Endodermal cell (in vitro differentiated cells): ENCODE data around the gene PEX6. TPM values are rescaled to one million over a fixed set of nuclear protein-coding genes. Genes with fewer than 3 reads are reported as not detected.

Source experiments
- DNase-seq: peaks from one replicate; pipeline ENCODE4 v3.0.0-alpha.2; 2017
- H3K27ac ChIP-seq: 2 replicates; pipeline ENCODE4 v1.5.1; 2013; ENCODE audit warnings: mild to moderate bottlenecking, low read depth, low read length, moderate library complexity
- H3K27me3 ChIP-seq: 2 replicates; pipeline ENCODE4 v1.6.1; 2013; ENCODE audit warnings: mild to moderate bottlenecking, low read length, moderate library complexity; ENCODE audit not compliant: insufficient read depth, control insufficient read depth, poor library complexity, severe bottlenecking
- H3K36me3 ChIP-seq: 2 replicates; pipeline ENCODE4 v1.7.0; 2013; ENCODE audit warnings: mild to moderate bottlenecking, low read length, moderate library complexity; ENCODE audit not compliant: control insufficient read depth, insufficient read depth
- H3K4me1 ChIP-seq: one replicate; pipeline ENCODE4 v1.7.0; 2013; ENCODE audit warnings: low read length; ENCODE audit not compliant: control insufficient read depth, insufficient read depth
- H3K4me3 ChIP-seq: 2 replicates; pipeline ENCODE4 v1.5.1; 2013; ENCODE audit warnings: mild to moderate bottlenecking, low read length, moderate library complexity
- H3K9ac ChIP-seq: 2 replicates; pipeline ENCODE4 v1.6.1; 2013; ENCODE audit warnings: mild to moderate bottlenecking, low read length, moderate library complexity; ENCODE audit not compliant: poor library complexity, severe bottlenecking; ENCODE audit errors: extremely low read depth
- H3K9me3 ChIP-seq: 2 replicates; pipeline ENCODE4 v1.6.1; 2013; ENCODE audit warnings: mild to moderate bottlenecking, low read length, moderate library complexity; ENCODE audit not compliant: control insufficient read depth
- H3K27ac Mint-ChIP-seq: 2 replicates; pipeline ENCODE4 v1.8.0; 2020; ENCODE audit warnings: mixed read lengths
- H3K27me3 Mint-ChIP-seq: 2 replicates; pipeline ENCODE4 v1.8.0; 2021; ENCODE audit warnings: mild to moderate bottlenecking, mixed read lengths; ENCODE audit not compliant: insufficient read depth
- H3K36me3 Mint-ChIP-seq: 2 replicates; pipeline ENCODE4 v1.8.0; 2020; ENCODE audit warnings: low read depth, mixed read lengths
- H3K4me1 Mint-ChIP-seq: 2 replicates; pipeline ENCODE4 v1.8.0; 2020; ENCODE audit warnings: mixed read lengths
- H3K4me3 Mint-ChIP-seq: 2 replicates; pipeline ENCODE4 v1.8.0; 2020; ENCODE audit warnings: mild to moderate bottlenecking, moderate library complexity, mixed read lengths
- H3K9me3 Mint-ChIP-seq: 2 replicates; pipeline ENCODE4 v1.8.0; 2020; ENCODE audit warnings: mild to moderate bottlenecking, mixed read lengths
- CTCF ChIP-seq: fragments of 200-600 bp; sonication (generic); conservative IDR thresholded peaks from 2 replicates; pipeline ENCODE4 v1.5.0; 2021; ENCODE audit warnings: antibody characterized with exemption, mild to moderate bottlenecking
- WGBS, 2 experiments: methylation state at CpG; one replicate each; pipeline versions ENCODE4 v1.1.5 to v1.1.7; 2013; ENCODE audit warnings: missing lambda C conversion rate in 2 of 2, mixed read lengths in 1 of 2; ENCODE audit not compliant: insufficient coverage in 1 of 2, insufficient read length in 1 of 2; 5-methylcytosine and 5-hydroxymethylcytosine counted together
- total RNA-seq, 2 donors: library from RNA; stranded (reverse); fragmentation: NEBNext Ultra II Directional in 1 of 2; extraction: Animal tissue kit (Norgen Biotek cat#: 25700) in 1 of 2; gene quantifications; 2 replicates in 1 of 2; 3 replicates in 1 of 2; pipeline ENCODE4 v1.2.1, GENCODE V29; 2021

The PEX6 gene
- total RNA-seq, 2 donors from 2014 or later: 17.2 to 21.4 TPM

GRCh38 chr6:42938428-42938796 is 40.6 kb downstream of the PEX6 start:
- H3K9ac ChIP-seq: no peak overlapping the region
- no peak overlapping the region for H3K27ac ChIP-seq
- WGBS, 2 experiments: 90 to 95% methylated on average over 2 to 5 of the region's 5 CpGs
- no peaks in the 10 kb centered on the region for H3K27me3 ChIP-seq
- H3K36me3 ChIP-seq: peaks cover 64% of the 10 kb centered on the region
- Mint-ChIP-seq H3K9me3 (no peaks in the 10 kb centered on the region), H3K27me3 (no peaks in the 10 kb centered on the region), H3K4me3 (no peak overlapping the region), H3K36me3 (peaks cover 60% of the 10 kb centered on the region), H3K4me1 (no peaks in the 10 kb centered on the region), H3K27ac (no peak overlapping the region)
- H3K4me1 ChIP-seq: no peaks in the 10 kb centered on the region
- no peak for DNase-seq
- TF ChIP-seq CTCF: no peak
- no peaks in the 10 kb centered on the region for H3K9me3 ChIP-seq
- no peak overlapping the region for H3K4me3 ChIP-seq

GRCh38 chr6:42937548-42938427 is 41.2 kb downstream of the PEX6 start:
- no peak overlapping the region for H3K9ac ChIP-seq
- no peak overlapping the region for H3K4me3 Mint-ChIP-seq
- no peaks in the 10 kb centered on the region for H3K27me3 ChIP-seq
- H3K27ac ChIP-seq: no peak overlapping the region
- H3K4me1 Mint-ChIP-seq: peaks cover 6% of the 10 kb centered on the region
- no peaks in the 10 kb centered on the region for H3K9me3 ChIP-seq
- peaks cover 5% of the 10 kb centered on the region for H3K4me1 ChIP-seq
- peaks cover 67% of the 10 kb centered on the region for H3K36me3 ChIP-seq
- peaks cover 61% of the 10 kb centered on the region for H3K36me3 Mint-ChIP-seq
- H3K4me3 ChIP-seq: no peak overlapping the region
- no peaks in the 10 kb centered on the region for H3K27me3 Mint-ChIP-seq
- WGBS, 2 experiments: 92 to 97% methylated on average over 5 to 13 of the region's 13 CpGs
- no peaks in the 10 kb centered on the region for H3K9me3 Mint-ChIP-seq
- no peak for DNase-seq
- no peak overlapping the region for H3K27ac Mint-ChIP-seq
- no peak for TF ChIP-seq CTCF

- TF ChIP-seq CTCF: no peak
- no peaks in the 10 kb centered on the region for H3K9me3 ChIP-seq
- H3K4me1 ChIP-seq: peaks cover 5% of the 10 kb centered on the region
- DNase-seq: no peak
- H3K27ac ChIP-seq: no peak overlapping the region
- Mint-ChIP-seq H3K36me3 (peaks cover 62% of the 10 kb centered on the region), H3K4me1 (peaks cover 12% of the 10 kb centered on the region), H3K4me3 (no peak overlapping the region), H3K9me3 (no peaks in the 10 kb centered on the region), H3K27me3 (no peaks in the 10 kb centered on the region), H3K27ac (no peak overlapping the region)
- peaks cover 68% of the 10 kb centered on the region for H3K36me3 ChIP-seq
- no peaks in the 10 kb centered on the region for H3K27me3 ChIP-seq
- H3K9ac ChIP-seq: no peak overlapping the region
- H3K4me3 ChIP-seq: no peak overlapping the region
- 95 to 96% methylated on average over 11 of the region's 11 CpGs for WGBS, 2 experiments
Measured at GRCh38 chr6:42936398-42936797, 42.6 kb downstream of the PEX6 start.
